CD14-positive monocyte (primary cell): ENCODE data around the gene PIWIL4. TPM values are rescaled to one million over a fixed set of nuclear protein-coding genes. Genes with fewer than 3 reads are reported as not detected.
A peak's percentile ranks its signal among the peaks of the same experiment; 100 is the strongest.

Experiments used
- DNase-seq, 3 donors: peaks; one replicate each; pipeline ENCODE4 v3.0.0-alpha.2; 2011 to 2022
- H2AFZ ChIP-seq: 2 replicates; pipeline ENCODE4 v1.6.0; 2012; ENCODE audit warnings: mild to moderate bottlenecking, low read depth, low read length, inconsistent platforms; ENCODE audit not compliant: insufficient read depth, poor library complexity, severe bottlenecking
- H3K27ac ChIP-seq, 2 donors: 1 replicate in 1 of 2; 2 replicates in 1 of 2; pipeline ENCODE4 v1.5.1; 2012 to 2013; ENCODE audit warnings: low read length in 2 of 2, control low read depth in 1 of 2, inconsistent platforms in 1 of 2, low read depth in 1 of 2, mild to moderate bottlenecking in 1 of 2
- H3K27me3 ChIP-seq, 2 donors: one replicate each; pipeline versions ENCODE4 v1.6.0 to v1.6.1; 2011 to 2013; ENCODE audit warnings: low read length in 2 of 2; ENCODE audit not compliant: control insufficient read depth in 2 of 2, insufficient read depth in 2 of 2
- H3K36me3 ChIP-seq, 2 donors: replicated peaks in 1 of 2; 1 replicate in 1 of 2; 2 replicates in 1 of 2; pipeline versions ENCODE4 v1.5.1 to v1.6.1; 2012 to 2013; ENCODE audit warnings: low read length in 2 of 2, control low read depth in 1 of 2, inconsistent platforms in 1 of 2, mild to moderate bottlenecking in 1 of 2; ENCODE audit not compliant: insufficient read depth in 2 of 2, control insufficient read depth in 1 of 2
- H3K4me1 ChIP-seq, 2 donors: 1 replicate in 1 of 2; 2 replicates in 1 of 2; pipeline versions ENCODE4 v1.5.1 to v1.6.1; 2012 to 2013; ENCODE audit warnings: low read length in 2 of 2, control low read depth in 1 of 2, inconsistent platforms in 1 of 2, mild to moderate bottlenecking in 1 of 2, moderate library complexity in 1 of 2; ENCODE audit not compliant: insufficient read depth in 2 of 2, control insufficient read depth in 1 of 2
- H3K4me2 ChIP-seq: replicated peaks from 2 replicates; pipeline ENCODE3; 2012; ENCODE audit warnings: low read length, moderate library complexity, mild to moderate bottlenecking; ENCODE audit not compliant: poor library complexity, severe bottlenecking; ENCODE audit errors: extremely low read depth
- H3K4me3 ChIP-seq, 3 experiments: fragments of 200-600 bp in 1 of 3; sonication (generic) in 1 of 3; replicated peaks in 1 of 3; 1 replicate in 2 of 3; 2 replicates in 1 of 3; pipeline ENCODE4 v1.5.1; 2011 to 2013; ENCODE audit warnings: low read length in 3 of 3, mild to moderate bottlenecking in 3 of 3, control low read depth in 2 of 3, low read depth in 2 of 3, inconsistent platforms in 1 of 3, moderate library complexity in 1 of 3
- H3K79me2 ChIP-seq: 2 replicates; pipeline ENCODE4 v1.6.0; 2012; ENCODE audit warnings: mild to moderate bottlenecking, control low read depth, inconsistent platforms, low read length, moderate library complexity; ENCODE audit not compliant: insufficient read depth
- H3K9ac ChIP-seq: 2 replicates; pipeline ENCODE4 v1.6.0; 2017; ENCODE audit warnings: low read length, mild to moderate bottlenecking; ENCODE audit not compliant: insufficient read depth, poor library complexity, severe bottlenecking
- H3K9me3 ChIP-seq, 2 donors: replicated peaks in 1 of 2; 1 replicate in 1 of 2; 2 replicates in 1 of 2; pipeline versions ENCODE4 v1.5.1 to v1.6.1; 2012 to 2013; ENCODE audit warnings: low read length in 2 of 2, control low read depth in 1 of 2; ENCODE audit not compliant: control insufficient read depth in 1 of 2, insufficient read depth in 1 of 2
- H4K20me1 ChIP-seq: 2 replicates; pipeline ENCODE4 v1.6.0; 2012; ENCODE audit warnings: mild to moderate bottlenecking, low read length, control low read depth, moderate library complexity; ENCODE audit not compliant: insufficient read depth
- H3K27ac Mint-ChIP-seq, 7 donors: one replicate each; pipeline ENCODE4 v1.8.0; 2020; ENCODE audit warnings: mild to moderate bottlenecking in 7 of 7, mixed read lengths in 7 of 7, moderate library complexity in 6 of 7, inconsistent platforms in 2 of 7
- H3K27me3 Mint-ChIP-seq, 3 donors: one replicate each; pipeline ENCODE4 v1.8.0; 2021 to 2022; ENCODE audit warnings: low read depth in 3 of 3, mild to moderate bottlenecking in 3 of 3, mixed read lengths in 3 of 3, moderate library complexity in 3 of 3, inconsistent platforms in 1 of 3
- H3K36me3 Mint-ChIP-seq, 2 donors: one replicate each; pipeline ENCODE4 v1.8.0; 2020; ENCODE audit warnings: mixed read lengths in 2 of 2, inconsistent platforms in 1 of 2, mild to moderate bottlenecking in 1 of 2
- H3K4me1 Mint-ChIP-seq: one replicate; pipeline ENCODE4 v1.8.0; 2020; ENCODE audit warnings: mild to moderate bottlenecking, mixed read lengths
- H3K4me3 Mint-ChIP-seq, 2 donors: one replicate each; pipeline ENCODE4 v1.8.0; 2020; ENCODE audit warnings: mild to moderate bottlenecking in 2 of 2, mixed read lengths in 2 of 2, moderate library complexity in 1 of 2
- H3K9me3 Mint-ChIP-seq, 7 donors: one replicate each; pipeline ENCODE4 v1.8.0; 2020 to 2022; ENCODE audit warnings: mixed read lengths in 7 of 7, mild to moderate bottlenecking in 6 of 7, moderate library complexity in 6 of 7, inconsistent platforms in 2 of 7
- CTCF ChIP-seq: fragments of 200-600 bp; IDR thresholded peaks from one replicate; pipeline ENCODE4 v1.8.0; 2022; ENCODE audit warnings: antibody characterized with exemption, mild to moderate bottlenecking
- WGBS: methylation state at CpG from one replicate; pipeline ENCODE4 v1.1.5; 2013; ENCODE audit warnings: missing lambda C conversion rate; ENCODE audit not compliant: insufficient coverage; 5-methylcytosine and 5-hydroxymethylcytosine counted together
- intact Hi-C, 2 donors: fragments of 100-400 bp; cut with micrococcal nuclease; formaldehyde crosslinking; loops; one replicate each; pipeline versions ENCODE4 v1.15.0 to v1.15.1; 2023
- polyA plus RNA-seq, 3 donors: library from polyadenylated mRNA; depleted of rRNA in 1 of 3; unstranded in 2 of 3; stranded (reverse) in 1 of 3; fragments of 300-500 nt in 2 of 3; fragments of >200 nt in 1 of 3; fragmentation: Illumina TruSeq in 2 of 3; gene quantifications; 1 replicate in 2 of 3; 2 replicates in 1 of 3; pipeline ENCODE4 v1.2.3, GENCODE V29; 2012 to 2021

The PIWIL4 gene
- polyA plus RNA-seq, 3 donors, result 0.98 to 14.2 (median 1.1) TPM

GRCh38 chr11:94557421-94557820 is 9.7 kb upstream of the PIWIL4 start:
- no peaks in the 10 kb centered on the region for H3K36me3 ChIP-seq
- DNase-seq, result no peak
- H3K9me3 ChIP-seq, result no peaks in the 10 kb centered on the region
- Mint-ChIP-seq H3K4me1 (peaks cover 65% of the 10 kb centered on the region), H3K4me3 (no peak overlapping the region), H3K27ac (peak overlapping the region in 5 of 7 donors; percentile 1 to 89 (median 31)), H3K9me3 (peaks cover 0 to 1% (median 0%) of the 10 kb centered on the region in 7 donors), H3K27me3 (no peaks in the 10 kb centered on the region), H3K36me3 (peaks cover 1 to 16% of the 10 kb centered on the region in 2 donors)
- H4K20me1 ChIP-seq, result no peaks in the 10 kb centered on the region
- intact Hi-C loops, result no loop called here
- peak overlapping the region in 1 of 2 donors; percentile 86 for H3K27ac ChIP-seq
- no peak overlapping the region for H3K9ac ChIP-seq
- peaks cover 30 to 58% of the 10 kb centered on the region in 2 donors for H3K4me1 ChIP-seq
- H3K27me3 ChIP-seq, result no peaks in the 10 kb centered on the region
- H3K4me2 ChIP-seq, result no peak overlapping the region
- no peak overlapping the region for H2AFZ ChIP-seq
- peaks cover 96% of the 10 kb centered on the region for H3K79me2 ChIP-seq
- no peak overlapping the region for H3K4me3 ChIP-seq
- TF ChIP-seq CTCF, result no peak

- peak overlapping the region in 1 of 2 donors; percentile 86 for H3K27ac ChIP-seq
- Mint-ChIP-seq H3K4me3 (no peak overlapping the region), H3K9me3 (peaks cover 0 to 1% (median 0%) of the 10 kb centered on the region in 7 donors), H3K27ac (peak overlapping the region; percentile 82 to 95 (median 92)), H3K27me3 (no peaks in the 10 kb centered on the region), H3K4me1 (peaks cover 69% of the 10 kb centered on the region), H3K36me3 (peaks cover 1 to 12% of the 10 kb centered on the region in 2 donors)
- H3K36me3 ChIP-seq, result no peaks in the 10 kb centered on the region
- peaks cover 96% of the 10 kb centered on the region for H3K79me2 ChIP-seq
- DNase-seq, result no peak
- no CpG with 5 or more reads among the region's 1 CpG for WGBS
- intact Hi-C loops, result no loop called here
- peaks cover 31 to 58% of the 10 kb centered on the region in 2 donors for H3K4me1 ChIP-seq
- H2AFZ ChIP-seq, result no peak overlapping the region
- no peaks in the 10 kb centered on the region for H3K9me3 ChIP-seq
- H3K9ac ChIP-seq, result no peak overlapping the region
- no peak overlapping the region for H3K4me2 ChIP-seq
- H3K27me3 ChIP-seq, result no peaks in the 10 kb centered on the region
- no peak overlapping the region for H3K4me3 ChIP-seq
- TF ChIP-seq CTCF, result no peak
- no peaks in the 10 kb centered on the region for H4K20me1 ChIP-seq
Measured at GRCh38 chr11:94557992-94558391, 9.2 kb upstream of the PIWIL4 start.
